NCI-H2227 (cell line): ENCODE data around the gene CADM3.

ENCODE experiments used
- DNase-seq: peaks from one replicate; lab custom pipeline; 2025; ENCODE audit not compliant: unreplicated experiment; lab: John Stamatoyannopoulos, UW

The CADM3 gene

DNA sequence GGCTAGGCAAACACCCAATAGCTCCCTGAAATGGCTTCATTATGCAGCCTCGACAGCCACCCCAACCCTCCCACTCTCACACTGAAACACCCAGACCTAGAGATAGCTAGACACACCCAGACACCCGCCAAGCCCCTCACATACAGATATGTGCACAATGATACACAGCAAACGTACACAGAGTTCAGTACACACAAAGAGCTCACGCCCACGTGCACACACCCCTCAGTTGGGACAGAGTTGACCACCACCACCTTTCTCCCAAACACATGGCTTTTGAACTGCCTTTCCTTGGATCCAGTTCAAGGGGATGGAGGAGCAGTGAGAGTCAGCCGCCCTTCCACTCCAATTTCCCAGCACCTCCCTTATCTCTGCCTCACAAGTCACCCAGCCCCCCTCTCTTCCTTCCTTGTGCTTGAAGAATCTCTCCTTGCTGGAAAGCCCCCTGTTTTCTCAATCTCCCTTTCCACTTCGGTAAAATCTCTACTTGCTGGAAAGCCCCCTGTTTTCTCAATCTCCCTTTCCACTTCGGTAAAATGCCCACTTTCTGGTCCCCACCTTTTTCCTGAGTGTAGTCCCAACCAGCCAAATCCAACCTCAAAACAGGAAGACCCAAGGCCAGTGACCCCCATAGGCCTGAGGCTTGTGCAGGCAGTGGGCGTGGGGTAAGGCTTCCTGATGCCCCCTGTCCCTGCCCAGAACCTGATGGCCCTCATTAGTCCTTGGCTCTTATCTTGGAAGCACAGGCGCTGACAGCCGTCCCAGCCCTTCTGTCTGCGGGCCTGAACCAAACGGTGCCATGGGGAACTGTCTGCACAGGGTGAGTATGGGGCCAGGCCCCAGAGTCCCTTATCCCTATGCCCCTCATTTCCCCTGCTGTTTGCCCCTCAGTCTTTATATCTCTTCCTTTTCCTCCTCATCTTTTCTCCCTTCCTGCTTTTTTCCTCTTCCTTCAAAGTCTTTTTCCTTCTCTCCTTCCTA lies 33.0 kb downstream of the CADM3 start, which contains the start of gene ACKR1:
TSS of gene ACKR1 (plus strand) at position 715 of the 981 bp plus-strand sequence. CDS start at position 800, 85 bp downstream.
- DNase-seq: no peak

DNA sequence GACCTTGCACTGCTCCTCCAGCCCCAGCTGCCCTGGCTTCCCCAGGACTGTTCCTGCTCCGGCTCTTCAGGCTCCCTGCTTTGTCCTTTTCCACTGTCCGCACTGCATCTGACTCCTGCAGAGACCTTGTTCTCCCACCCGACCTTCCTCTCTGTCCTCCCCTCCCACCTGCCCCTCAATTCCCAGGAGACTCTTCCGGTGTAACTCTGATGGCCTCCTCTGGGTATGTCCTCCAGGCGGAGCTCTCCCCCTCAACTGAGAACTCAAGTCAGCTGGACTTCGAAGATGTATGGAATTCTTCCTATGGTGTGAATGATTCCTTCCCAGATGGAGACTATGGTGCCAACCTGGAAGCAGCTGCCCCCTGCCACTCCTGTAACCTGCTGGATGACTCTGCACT lies 33.8 kb downstream of the CADM3 start:
- DNase-seq: no peak

DNA sequence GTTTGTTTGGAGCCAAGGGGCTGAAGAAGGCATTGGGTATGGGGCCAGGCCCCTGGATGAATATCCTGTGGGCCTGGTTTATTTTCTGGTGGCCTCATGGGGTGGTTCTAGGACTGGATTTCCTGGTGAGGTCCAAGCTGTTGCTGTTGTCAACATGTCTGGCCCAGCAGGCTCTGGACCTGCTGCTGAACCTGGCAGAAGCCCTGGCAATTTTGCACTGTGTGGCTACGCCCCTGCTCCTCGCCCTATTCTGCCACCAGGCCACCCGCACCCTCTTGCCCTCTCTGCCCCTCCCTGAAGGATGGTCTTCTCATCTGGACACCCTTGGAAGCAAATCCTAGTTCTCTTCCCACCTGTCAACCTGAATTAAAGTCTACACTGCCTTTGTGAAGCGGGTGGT lies 34.7 kb downstream of the CADM3 start:
- DNase-seq: no peak

DNA sequence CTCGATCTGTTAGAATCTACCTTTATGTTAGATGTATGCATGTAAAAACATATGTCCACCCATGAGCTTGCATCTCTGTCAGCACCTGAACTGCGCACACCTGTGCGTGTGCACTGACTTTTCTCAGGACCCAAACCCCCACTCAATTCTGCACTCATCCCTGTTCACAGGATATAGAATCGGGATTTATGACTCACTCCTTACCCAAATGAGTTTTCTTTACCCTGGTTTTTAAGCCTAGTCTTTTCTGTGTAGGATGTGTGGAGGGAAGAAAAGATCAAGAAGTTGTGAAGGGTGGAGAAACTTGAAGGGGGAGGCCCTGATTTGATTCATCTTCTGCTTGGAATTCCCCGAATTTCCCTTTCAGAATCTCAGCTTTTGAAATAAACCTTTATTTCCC lies 35.7 kb downstream of the CADM3 start:
- DNase-seq: no peak

DNA sequence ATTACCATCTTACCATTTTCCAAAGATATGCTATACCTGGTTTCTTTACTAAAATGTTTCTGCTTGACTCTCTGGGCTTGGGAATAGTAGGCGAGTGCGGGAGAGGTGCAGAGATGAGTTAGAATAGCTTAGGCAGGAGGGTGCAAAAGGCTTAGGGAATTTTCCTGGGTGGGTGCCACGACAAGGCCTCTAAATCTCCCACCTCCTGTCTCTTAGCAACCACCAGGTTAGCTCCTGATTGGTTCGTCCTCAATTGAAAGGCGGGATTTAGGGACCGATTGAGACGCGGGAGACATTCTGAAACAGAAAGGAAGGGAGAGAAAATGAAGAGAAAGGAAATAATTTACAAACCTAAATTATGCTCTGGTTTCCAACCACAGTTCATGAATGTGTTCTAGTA lies 36.4 kb downstream of the CADM3 start:
- DNase-seq: peak; percentile 64

DNA sequence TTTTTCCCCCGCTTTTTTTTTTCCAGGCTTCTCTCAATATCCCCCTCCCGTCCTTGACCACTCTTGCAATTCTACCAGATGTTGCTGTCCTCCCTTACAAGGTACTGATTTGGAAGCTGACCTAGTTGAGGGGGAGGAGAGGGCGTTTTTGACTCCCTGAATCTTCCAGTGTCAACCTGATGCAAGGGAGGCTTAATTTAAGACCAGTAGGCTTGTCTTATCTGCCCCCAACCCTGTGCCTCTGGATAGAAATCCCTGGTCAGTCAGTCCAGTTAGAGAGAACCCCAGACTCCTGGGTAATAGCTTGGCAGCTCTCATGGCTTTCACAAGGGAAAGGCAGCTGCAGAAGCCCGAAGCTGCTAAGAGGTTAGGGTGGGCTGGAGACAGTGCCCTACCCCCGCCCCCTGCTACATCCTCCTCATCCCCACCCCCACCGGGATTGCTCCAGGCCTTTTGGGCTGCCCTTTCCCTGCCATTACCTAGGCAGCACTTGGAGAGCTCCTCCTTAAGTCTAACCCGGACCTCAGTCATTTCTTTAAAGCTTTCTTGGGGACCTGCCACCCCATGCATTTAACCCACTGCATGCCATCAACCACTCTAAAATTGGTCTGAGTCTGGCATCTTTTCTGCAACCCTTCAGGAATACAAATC lies 36.9 kb downstream of the CADM3 start:
- DNase-seq: no peak

DNA sequence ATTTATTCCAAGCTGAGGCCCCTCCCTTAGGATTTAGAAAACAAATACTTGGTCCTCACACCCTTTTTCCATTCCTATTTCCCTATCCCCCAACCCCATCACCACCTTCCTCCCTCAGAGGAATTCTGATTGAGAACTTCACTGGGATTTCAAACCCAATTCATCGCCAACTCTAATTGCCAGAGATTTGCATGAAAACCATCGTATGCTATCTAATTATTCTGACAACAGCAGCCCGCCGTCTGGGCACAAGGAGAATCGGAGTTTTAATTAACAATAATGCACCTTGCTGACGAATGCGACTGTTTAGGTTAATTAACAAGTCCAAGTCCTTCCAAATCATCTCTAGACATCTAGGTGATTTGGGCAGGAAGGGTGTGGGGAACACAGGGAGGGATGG lies 37.6 kb downstream of the CADM3 start:
- DNase-seq: no peak

DNA sequence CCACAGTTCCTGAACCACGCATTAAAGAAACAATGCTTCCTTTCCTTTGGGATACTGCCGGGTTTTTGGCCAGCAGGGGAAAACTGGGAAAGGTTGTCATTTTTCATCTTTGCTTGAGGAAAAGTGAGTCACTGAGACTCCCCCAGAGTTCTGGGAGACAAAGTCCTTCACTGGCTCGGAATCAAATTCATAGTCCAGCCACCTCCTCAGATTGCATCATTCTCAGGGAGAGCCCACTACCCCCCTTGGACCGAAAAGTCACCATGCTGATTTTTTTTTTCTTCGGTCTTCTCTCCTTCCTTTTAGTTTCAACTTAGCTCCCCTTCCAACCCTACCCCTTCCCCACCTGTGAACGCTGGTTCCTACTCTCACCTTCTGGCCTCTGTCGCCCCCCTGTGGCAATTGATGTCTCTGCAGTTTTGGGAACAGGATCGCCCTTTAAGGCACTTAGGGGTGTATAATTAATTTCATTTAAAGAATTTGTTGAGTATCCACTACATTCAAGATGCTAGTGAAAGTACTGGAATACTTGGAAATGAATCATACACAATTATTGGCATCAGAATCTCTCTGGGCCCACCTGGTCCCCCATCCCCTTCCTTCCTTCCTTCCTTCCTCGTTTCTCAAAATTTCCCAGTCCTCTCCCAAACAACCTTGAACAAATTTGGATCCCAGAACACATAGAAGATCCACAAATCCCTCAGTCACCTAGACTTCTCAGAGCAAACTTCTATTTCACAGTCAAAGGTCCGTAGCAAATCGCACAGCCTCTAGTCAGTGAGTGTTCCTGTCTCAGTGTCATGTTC lies 40.1 kb downstream of the CADM3 start:
- peak; percentile 58 for DNase-seq

DNA sequence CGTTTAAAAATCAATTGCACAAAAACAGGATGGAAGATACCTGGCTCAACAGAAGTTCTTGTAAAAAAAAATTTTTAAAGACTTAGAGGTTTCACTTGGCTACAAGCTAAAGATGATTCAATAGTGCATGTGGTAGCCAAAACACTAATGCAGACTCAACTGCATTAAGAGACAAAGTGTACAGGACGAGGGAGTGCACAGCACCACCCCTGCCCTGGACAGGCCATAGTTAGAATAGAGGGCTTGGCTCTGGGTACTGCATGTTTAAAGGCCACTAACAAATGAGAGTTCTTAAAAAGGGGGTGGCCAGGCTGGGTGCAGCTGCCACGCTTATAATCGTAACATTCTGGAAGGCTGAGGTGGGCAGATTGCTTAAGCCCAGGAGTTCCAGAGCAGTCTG lies 41.2 kb downstream of the CADM3 start:
- DNase-seq: no peak

DNA sequence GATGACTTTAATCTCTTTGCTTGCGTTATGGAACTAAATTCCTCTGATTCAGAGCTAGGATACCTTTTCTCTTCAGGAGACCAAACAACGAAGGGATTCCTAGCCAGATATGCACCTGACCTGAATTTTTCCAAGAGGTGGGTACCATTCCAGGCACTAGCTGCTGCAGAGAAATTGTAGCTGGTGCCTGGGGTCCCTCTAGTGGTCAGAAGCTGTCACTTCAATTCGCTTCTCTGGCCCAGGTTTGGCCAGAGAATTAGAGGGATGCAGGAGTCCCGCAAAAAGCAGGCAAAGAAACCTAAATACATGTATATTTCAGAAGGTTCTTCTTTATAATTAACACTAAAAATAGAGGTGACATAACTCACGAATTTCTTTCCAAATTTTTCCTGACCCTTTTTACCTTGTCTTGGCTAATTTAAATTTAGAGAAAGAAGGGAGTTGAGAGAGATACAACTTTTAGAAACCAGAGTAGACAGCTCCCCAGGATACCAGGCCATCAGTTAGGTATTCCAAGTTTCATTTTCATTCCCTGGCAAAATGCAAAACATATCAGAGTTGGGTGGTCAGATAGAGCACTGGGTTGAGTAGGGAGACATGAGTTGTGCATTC lies 42.8 kb downstream of the CADM3 start:
- DNase-seq: peak; percentile 38

DNA sequence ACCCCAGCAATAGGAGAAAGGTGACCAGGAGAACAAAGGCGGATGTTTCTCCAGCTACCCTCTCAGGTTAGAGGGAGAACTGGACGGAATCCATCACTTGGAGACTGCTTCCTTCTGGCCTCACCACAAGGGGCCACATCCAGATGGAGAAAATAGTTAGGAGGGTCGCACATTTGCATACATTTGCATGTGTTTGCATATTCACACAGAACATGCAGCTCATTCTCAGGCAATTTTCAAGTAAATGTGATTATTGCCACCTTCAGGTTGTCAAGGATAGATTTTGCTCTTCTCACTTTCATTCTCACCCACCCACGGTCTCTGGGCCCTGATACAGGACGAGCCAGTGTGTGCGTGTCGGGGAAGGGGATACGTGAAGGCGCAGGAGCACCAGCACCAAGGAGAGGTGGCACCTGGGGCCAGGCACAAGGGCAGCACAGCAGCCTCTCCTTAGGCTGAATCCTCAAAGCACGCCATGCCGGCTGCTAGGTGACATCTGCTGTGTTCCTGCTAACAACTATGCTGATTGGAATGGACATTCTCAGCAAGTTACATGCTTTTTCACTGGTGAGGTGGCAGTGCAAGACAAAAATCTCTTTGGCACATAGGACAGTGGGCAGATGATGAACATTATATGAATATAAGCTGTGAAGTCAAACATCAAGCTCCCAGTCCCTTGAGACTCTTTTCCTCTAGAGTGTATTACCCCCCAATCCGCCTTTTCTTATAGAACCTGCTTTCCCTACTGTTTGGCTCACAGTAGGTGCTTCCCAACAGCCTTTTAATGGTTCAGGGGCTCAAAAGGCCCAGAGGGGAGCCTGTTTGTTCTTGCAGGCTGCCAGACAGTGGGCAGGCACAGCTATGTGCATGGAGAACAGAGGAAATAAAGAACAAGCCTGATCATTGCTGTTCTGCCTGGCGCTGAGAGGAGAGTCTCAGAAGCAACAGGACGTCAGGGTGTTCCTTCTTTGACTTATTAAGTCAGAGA lies 47.5 kb downstream of the CADM3 start:
- no peak for DNase-seq

DNA sequence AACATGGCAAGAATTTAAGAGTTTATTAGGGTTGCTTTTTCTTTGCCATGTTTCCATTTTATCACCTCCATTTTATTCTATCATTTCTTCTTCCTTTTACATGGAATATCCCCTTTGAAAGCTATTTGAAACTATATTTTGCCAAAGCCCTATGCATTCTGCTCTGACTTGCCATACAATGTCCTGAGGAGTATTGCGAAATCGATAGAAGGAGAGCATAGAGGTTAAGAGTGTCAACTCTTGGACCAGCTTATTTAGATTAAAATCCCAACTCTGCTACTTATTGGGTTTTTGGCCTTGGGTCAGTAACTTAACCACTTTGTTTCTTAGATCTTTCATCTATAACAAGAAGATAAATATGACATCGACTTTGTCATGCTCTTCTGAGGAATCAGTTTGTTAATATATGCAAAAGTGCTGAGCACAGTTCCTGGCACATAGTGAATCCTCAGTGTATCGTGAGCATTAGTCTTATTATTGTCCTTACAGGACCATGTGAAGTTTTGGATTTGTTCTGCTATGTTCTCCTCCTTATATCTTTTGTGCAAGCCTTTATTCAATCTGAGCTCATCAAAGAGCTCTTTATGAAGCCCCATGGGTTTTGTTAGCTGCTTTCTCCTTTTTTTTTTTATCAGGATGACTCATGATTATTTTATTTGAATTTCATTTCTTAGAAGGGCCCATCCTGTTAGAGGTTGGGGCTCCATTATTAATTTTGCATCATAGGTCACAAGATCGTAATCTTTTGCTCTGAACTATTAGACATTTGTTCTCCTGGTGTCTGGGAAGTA lies 50.9 kb downstream of the CADM3 start:
- DNase-seq: no peak

DNA sequence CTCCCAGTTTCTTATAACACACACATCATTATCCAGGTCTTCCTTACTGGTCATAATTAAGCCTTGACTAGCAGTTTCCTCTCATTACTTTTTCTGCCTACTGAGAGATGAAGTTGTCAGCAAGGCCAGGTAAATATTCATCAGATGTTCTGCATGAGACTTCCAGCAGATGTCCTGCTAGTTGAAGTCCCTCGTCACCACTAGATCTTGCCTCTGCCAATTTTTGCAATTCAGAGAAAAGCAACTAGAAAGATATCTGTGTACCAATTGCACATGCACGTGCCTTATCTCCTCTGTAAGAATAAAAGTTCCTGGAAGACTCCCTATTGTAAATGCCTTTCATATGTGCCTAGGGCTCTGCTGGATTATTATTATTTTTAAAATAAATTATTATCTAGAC lies 51.6 kb downstream of the CADM3 start:
- no peak for DNase-seq

DNA sequence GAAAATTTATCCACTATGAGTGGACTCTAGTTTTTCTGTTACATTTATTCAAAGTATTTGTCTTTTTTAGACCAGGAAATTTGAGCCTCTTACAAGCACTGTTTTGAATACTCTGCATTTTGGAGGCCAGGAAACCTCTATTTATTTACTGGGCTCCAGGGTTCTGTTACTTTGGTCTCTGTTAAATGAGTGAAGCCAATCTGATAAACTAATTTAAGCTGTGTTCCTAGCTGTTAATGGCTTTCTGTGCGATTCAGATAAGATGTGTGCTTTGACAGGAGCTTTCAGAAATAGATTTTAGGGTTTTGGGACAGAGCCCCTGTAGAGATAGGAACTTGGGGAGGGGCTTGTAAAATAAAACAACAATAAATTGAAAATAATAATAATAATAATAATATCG lies 57.1 kb downstream of the CADM3 start:
- DNase-seq: no peak

DNA sequence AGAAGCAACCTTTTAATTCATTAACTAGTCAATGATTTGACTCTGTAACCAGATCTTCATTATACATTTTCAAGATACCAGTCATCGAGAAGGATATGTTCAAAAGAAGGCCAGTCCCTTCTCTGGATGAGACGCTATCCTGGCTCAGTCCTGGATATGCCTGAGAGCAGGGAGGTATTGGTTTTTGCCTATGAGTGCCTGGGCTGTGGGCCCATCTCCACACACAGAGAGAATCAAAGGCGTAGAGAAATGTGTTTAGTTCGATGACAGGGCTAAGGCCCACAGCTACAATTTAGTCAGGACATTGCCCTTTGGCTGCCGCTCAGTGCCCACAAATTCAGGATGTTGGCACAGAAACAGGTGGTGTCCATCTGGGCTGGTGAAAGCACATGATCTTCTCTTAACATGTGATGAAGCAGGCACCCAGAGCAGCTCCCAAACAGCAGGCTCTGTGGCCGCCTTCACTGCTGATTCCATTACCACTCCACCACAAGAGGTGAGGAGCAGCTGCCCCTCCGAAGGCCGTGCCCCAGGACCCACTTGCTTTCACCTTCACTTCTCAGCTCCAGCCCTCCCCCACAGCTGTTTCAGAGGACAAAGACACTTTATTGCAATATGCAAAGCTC lies 58.0 kb downstream of the CADM3 start:
- DNase-seq: no peak

DNA sequence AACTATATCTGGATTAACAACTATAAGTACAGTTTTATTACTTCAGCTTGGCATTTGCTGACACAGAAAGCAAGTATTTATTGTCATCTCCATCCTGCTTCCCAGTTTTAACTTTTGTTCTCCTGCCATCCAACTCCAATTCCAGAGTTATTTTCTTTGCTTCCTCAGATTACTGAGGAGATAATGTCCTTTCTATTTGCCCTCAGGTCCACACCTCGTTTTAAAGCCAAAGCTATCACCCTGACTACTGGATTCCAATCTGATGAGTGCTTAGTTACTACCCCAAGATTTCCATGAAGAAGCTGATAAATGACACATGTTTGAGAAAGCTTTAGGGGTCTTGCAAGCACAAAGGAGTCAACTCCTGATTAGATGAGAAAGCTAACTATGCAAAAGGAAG lies 58.5 kb downstream of the CADM3 start:
- DNase-seq: no peak

DNA sequence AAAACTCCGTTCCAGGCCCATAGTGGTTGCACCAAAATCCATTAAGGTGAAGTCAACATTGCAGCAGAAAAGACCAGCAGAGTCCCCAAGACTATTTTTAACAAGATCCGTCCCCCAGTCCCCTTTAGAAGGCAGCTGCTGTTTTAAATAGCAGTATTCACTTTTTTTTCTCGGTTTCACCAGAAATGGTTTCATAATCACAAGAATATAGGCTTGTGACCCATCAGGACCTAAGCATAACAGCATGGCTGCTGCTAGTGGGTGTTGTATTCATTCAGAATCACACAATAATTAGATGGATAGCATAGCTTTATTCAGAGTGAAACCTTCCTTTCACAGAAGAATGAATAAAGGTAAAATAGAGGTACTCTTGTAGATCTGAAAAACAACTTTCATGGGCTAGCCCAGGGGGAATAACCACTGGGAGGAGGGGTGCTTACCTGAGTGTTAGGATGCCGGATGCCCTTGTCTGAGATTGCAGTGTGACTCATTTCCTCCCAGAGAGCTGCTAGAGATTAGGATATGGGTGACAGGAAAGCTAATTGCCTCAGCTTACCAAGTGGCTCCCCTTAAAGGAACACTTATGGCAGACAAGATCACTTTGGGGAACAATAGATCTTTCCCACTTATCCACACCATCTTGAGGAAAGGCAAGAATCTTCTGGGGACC lies 68.3 kb downstream of the CADM3 start:
- no peak for DNase-seq

DNA sequence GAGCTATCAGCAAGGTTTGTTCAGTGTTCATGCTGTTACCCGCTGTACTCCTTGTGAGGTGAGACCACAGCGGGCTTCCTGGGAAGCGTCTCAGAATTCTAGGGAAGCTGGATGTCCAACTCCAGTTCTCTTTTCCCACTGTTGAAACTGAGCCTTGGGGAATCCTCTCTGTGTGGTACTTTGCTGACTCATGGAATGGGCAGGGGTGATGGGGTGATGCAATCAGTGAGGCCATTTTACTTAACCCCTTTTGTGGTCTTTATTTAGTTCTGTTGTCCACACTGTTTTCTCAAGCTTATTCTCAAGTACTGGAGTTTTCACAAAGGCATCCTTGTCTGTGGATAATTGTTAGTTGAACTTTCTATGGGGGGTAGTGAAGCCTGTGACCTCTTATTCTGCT lies 75.9 kb downstream of the CADM3 start:
- no peak for DNase-seq
